GM06990 (cell line): Measurements from ENCODE around the gene SLC49A3.

ENCODE experiments used
- DNase-seq: peaks from one replicate; pipeline ENCODE4 v3.0.0-alpha.2; 2011; ENCODE audit not compliant: insufficient read length; ENCODE audit errors: extremely low read depth
- H3K27me3 ChIP-seq: replicated peaks from 2 replicates; pipeline ENCODE4 v1.6.0; 2011; ENCODE audit warnings: low read length; ENCODE audit not compliant: control insufficient read depth, insufficient read depth
- H3K36me3 ChIP-seq: 2 replicates; pipeline ENCODE4 v1.5.1; 2011; ENCODE audit warnings: low read length; ENCODE audit not compliant: control insufficient read depth, insufficient read depth
- H3K4me3 ChIP-seq: replicated peaks from 2 replicates; pipeline ENCODE4 v1.5.1; 2011; ENCODE audit warnings: low read depth, mild to moderate bottlenecking, control low read depth, low read length
- TF ChIP-seq, protein P1 (sequence below): IDR thresholded peaks from 2 replicates; pipeline ENCODE4 v1.5.1; 2011; ENCODE audit warnings: low read length, control low read depth, mild to moderate bottlenecking, inconsistent platforms; ENCODE audit not compliant: insufficient read depth, poor library complexity, severe bottlenecking

SLC49A3 gene

DNA sequence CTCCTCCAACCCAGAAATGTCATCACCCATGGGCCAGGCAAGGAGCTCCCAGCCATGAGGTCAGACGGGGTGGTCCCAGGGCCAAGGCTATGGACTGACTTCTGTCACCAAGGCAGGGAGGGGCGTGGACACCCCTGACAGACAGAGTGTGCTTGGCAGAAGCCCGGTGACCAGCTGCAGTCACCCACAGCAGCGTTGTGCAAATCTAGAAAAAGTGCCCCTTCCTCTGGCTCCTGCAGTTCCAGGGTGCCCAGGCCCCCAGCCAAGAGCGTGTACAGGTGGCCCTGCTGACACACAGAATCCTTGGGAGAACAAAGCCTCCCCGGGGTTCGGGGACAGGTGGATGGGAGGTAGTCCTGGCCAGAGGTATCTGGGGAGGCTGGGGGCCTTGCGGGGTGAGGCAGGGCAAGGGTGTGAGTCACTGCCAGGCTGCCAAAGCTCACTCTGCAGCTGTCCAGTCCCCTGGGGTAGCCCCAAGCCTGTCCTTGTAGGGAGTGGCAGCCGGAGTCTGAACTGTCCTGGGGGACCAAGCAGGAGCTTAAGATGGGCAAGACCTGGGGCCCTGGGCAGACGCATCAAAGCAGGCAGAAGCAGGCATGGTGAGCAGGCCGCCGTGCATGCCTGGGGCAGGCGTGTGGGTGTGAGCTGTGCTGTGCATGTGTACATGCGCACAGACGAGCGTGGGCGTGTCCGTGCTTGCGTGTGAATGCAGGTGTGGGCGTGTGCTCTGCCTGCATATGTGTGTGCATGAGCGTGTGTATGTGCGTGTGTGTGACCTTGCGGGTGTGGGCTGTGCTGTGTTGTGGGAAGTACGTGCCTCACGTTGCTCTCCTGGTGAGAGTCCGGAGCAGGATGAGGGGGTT, 11.3 kb downstream of the SLC49A3 start:
- no peaks in the 10 kb centered on the region for H3K36me3 ChIP-seq
- no peak for DNase-seq
- no peak overlapping the region for H3K4me3 ChIP-seq
- no peaks in the 10 kb centered on the region for H3K27me3 ChIP-seq
- TF ChIP-seq, protein P1, sequence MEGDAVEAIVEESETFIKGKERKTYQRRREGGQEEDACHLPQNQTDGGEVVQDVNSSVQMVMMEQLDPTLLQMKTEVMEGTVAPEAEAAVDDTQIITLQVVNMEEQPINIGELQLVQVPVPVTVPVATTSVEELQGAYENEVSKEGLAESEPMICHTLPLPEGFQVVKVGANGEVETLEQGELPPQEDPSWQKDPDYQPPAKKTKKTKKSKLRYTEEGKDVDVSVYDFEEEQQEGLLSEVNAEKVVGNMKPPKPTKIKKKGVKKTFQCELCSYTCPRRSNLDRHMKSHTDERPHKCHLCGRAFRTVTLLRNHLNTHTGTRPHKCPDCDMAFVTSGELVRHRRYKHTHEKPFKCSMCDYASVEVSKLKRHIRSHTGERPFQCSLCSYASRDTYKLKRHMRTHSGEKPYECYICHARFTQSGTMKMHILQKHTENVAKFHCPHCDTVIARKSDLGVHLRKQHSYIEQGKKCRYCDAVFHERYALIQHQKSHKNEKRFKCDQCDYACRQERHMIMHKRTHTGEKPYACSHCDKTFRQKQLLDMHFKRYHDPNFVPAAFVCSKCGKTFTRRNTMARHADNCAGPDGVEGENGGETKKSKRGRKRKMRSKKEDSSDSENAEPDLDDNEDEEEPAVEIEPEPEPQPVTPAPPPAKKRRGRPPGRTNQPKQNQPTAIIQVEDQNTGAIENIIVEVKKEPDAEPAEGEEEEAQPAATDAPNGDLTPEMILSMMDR = no peak

DNA sequence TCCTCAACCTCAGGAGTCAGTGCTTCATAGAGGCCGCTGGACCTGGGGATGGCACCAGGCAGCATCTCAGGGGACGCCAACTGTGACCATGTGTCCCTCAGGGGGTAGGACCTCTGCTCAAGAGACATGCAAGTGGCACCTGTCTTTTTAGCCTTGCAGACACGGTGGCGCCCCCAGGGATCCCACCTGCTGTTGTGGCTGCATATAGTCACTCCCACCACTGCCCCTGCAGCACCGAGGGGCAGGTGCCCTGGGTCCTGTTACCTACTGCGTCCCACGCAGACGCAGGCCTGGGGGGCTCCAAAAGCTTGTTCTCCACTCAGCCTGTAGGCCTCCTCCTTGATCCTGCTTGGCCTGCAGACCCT, 12.1 kb downstream of the SLC49A3 start:
- Histone ChIP-seq H3K27me3 (no peaks in the 10 kb centered on the region), H3K36me3 (peaks cover 6% of the 10 kb centered on the region), H3K4me3 (no peak overlapping the region)
- TF ChIP-seq, protein P1 = no peak
- no peak for DNase-seq

DNA sequence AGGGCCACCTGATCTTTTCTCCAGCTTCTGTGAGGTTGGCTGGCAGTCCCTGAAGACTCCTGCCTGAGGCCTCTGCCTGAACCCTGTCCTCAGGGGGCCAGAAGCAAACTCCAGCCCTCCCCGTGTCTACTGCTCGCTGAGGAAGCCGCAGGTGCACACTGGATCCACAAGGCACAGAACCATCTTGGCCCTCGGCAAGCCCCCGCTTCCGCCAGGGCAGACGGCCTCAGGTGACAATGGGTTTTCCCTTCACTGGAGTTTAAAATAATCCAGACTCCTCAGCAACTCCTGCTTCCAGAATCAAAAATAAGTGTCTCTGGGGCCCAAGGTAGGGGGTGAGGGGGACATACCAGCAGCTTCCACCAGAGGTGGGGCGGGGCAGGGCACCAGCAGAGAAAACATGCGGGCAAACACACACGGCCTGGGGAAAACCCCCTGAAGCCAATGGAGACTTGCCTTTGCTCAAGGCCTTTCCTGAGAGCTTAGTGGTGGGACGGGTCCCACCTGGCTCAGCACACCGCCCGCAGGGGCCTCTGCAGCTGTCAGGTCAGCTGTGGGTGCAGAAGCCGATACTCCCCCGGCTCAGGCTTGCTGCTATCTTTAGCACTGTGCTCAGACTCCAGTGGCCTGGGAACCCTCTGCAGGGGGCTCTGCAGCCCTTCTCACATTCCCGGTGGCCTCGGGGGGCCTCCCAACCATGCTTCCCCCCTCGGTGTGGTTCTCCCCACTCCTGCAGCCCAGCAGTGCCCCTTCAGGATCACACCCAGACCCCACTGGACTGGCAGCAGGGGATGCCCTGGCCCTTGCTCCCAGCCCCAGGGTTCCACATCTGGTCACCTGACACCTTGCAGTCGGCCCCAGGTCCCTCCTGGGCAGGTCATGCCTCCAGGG, 12.7 kb downstream of the SLC49A3 start:
- H3K4me3 ChIP-seq = peak overlapping the region; percentile 94; the same call in 1 of the 2 replicates
- TF ChIP-seq, protein P1 = no peak

DNA sequence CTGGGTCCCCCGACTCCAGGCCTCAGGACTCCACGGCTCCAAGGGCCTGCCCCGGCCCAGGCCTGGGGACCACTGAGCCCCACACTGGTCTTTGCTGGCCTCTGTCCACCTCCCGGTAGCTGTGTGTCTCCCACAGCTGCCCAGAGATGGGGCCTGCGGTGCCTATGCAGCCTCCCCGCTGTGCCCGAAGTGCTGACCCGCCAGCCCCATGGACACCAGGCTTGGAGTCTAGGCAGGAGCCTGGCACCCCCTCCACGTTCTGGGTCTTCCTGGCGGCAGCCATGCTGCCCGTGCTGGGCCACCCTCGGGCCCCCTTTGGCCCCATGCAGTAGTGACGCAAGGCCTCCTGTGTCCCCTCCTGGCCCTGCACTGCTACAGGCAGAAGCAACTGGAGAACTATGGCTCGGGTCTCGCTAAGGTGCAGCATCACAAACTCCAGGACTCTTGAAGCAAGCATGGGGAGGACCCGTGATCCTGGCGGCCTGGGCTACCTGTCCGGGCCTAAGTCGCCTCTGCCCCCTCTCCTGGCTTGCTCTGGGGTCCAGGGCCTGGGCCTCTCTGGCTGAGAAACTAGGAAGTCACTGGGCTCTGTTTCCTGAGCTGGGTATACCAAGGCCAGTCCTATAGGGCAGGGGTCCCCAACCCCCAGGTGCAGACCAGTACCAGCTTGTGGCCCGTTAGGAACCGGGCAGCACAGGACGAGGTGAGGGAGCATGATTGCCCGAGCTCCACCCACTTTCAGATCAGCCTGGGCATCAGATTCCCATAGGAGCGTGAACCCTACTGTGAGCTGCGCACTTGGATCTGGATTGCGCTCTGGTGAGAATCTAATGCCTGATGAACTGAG, 13.7 kb downstream of the SLC49A3 start:
- Histone ChIP-seq H3K27me3 (no peaks in the 10 kb centered on the region), H3K4me3 (peak overlapping the region; percentile 94), H3K36me3 (peaks cover 11% of the 10 kb centered on the region)
- TF ChIP-seq, protein P1 = no peak
- peak; percentile 58 for DNase-seq

More for the DNA sequence above, 12.7 kb downstream of the SLC49A3 start:
- DNase-seq = peak; percentile 77
- no peaks in the 10 kb centered on the region for H3K27me3 ChIP-seq
- peaks cover 10% of the 10 kb centered on the region for H3K36me3 ChIP-seq

DNA sequence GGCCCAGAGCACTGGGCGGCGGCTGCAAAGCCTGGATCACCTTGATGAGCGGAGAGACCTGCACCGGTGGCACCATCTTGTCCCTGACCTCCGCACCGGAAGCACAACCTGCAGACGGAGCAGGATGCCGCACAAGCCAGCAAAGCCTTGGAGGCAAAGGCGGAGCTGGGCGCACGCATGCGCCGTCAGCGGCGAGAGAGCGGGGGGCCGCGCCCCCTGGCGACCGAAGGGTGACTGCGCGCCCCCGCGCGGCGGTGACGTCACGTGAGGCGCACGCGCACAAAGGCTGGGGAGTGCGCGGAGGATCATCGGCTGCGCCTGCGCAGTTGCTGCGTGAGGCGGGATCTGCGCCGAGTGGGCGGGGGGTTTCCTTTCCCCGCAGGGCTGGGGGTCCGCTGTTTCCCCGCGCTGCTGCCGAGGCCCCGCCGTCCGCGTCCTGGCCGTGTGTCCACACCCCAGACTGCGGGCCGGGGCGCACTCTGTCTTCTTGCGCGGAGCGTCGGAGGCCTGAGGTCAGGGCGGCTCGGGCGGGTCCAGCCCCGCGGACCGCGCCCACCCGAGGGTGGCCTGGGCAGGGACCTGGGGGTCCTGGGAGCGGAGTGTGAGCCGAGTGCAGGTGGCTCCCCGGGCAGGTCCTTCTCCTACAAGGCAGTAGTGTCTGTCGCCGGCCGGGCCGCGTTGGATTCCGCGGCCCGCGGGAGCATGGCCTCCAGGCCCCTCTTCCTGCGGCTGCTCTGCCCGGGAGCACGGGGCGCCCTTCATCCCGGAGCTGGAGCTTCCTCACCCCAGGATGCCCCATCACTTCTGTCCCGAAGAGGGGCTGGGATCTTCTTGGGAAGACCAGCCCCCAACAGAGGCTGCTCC, 14.5 kb downstream of the SLC49A3 start, which contains the start of the genes ATP5ME and MYL5:
Gene ATP5ME (minus strand): TSS at position 105 of the 864 bp plus-strand sequence. CDS start 29 bp downstream, at position 76.
Gene MYL5 (plus strand): TSS at position 371 of the 864 bp plus-strand sequence. CDS start 3,485 bp downstream, outside the sequence.
- peaks cover 11% of the 10 kb centered on the region for H3K36me3 ChIP-seq
- peak; percentile 97 for DNase-seq

More for the DNA sequence above, 14.5 kb downstream of the SLC49A3 start, which contains the start of the genes ATP5ME and MYL5:
- H3K4me3 ChIP-seq = peak within 1 kb of the TSS; percentile 94
- H3K27me3 ChIP-seq = no peaks in the 10 kb centered on the region
- TF ChIP-seq, protein P1 = peak; percentile 75
